Ectodermal cell (in vitro differentiated cells): ENCODE data around the gene PTPRC.

ENCODE experiments used
- H3K27ac ChIP-seq: 2 replicates; pipeline ENCODE4 v1.7.0; 2013; ENCODE audit warnings: mild to moderate bottlenecking, low read depth, low read length; ENCODE audit not compliant: insufficient read depth, poor library complexity, severe bottlenecking
- H3K27me3 ChIP-seq: 2 replicates; pipeline ENCODE4 v1.7.0; 2013; ENCODE audit warnings: mild to moderate bottlenecking, low read length; ENCODE audit not compliant: insufficient read depth, control insufficient read depth, poor library complexity, severe bottlenecking
- H3K36me3 ChIP-seq: one replicate; pipeline ENCODE4 v1.7.0; 2013; ENCODE audit warnings: low read length; ENCODE audit not compliant: control insufficient read depth, insufficient read depth
- H3K4me1 ChIP-seq: one replicate; pipeline ENCODE4 v1.7.0; 2013; ENCODE audit warnings: low read length; ENCODE audit not compliant: control insufficient read depth, insufficient read depth
- H3K4me3 ChIP-seq: 2 replicates; pipeline ENCODE4 v1.7.0; 2013; ENCODE audit warnings: low read depth, low read length, control low read depth; ENCODE audit not compliant: insufficient read depth
- H3K9me3 ChIP-seq: 2 replicates; pipeline ENCODE4 v1.7.0; 2013; ENCODE audit warnings: mild to moderate bottlenecking, low read length, moderate library complexity; ENCODE audit not compliant: control insufficient read depth
- WGBS, 2 experiments: methylation state at CpG; one replicate each; pipeline ENCODE4 v1.1.7; 2013; ENCODE audit warnings: missing lambda C conversion rate in 2 of 2; 5-methylcytosine and 5-hydroxymethylcytosine counted together

Gene PTPRC

GRCh38 chr1:198619375-198620140 is 19.3 kb upstream of the PTPRC start:
- Histone ChIP-seq H3K27me3 (no peaks in the 10 kb centered on the region), H3K36me3 (no peaks in the 10 kb centered on the region), H3K4me3 (no peak overlapping the region), H3K27ac (no peak overlapping the region), H3K9me3 (no peaks in the 10 kb centered on the region), H3K4me1 (no peaks in the 10 kb centered on the region)
- WGBS, 2 experiments = 91 to 93% methylated on average over 5 of the region's 5 CpGs

GRCh38 chr1:198620218-198620617 is 18.6 kb upstream of the PTPRC start:
- no peaks in the 10 kb centered on the region for H3K27me3 ChIP-seq
- H3K4me1 ChIP-seq = no peaks in the 10 kb centered on the region
- 90 to 93% methylated on average over 2 to 3 of the region's 3 CpGs for WGBS, 2 experiments

GRCh38 chr1:198620951-198621824 is 17.7 kb upstream of the PTPRC start:
- Histone ChIP-seq H3K27me3 (no peaks in the 10 kb centered on the region), H3K4me1 (no peaks in the 10 kb centered on the region), H3K27ac (no peak overlapping the region), H3K4me3 (no peak overlapping the region), H3K36me3 (no peaks in the 10 kb centered on the region), H3K9me3 (no peaks in the 10 kb centered on the region)
- 95 to 97% methylated on average over 10 of the region's 10 CpGs for WGBS, 2 experiments

More at GRCh38 chr1:198620218-198620617, 18.6 kb upstream of the PTPRC start:
- H3K27ac ChIP-seq = no peak overlapping the region
- H3K36me3 ChIP-seq = no peaks in the 10 kb centered on the region
- H3K9me3 ChIP-seq = no peaks in the 10 kb centered on the region
- no peak overlapping the region for H3K4me3 ChIP-seq

GRCh38 chr1:198622001-198622400 is 16.8 kb upstream of the PTPRC start:
- WGBS, 2 experiments = 71 to 100% methylated on average over 1 of the region's 1 CpG
- Histone ChIP-seq H3K9me3 (no peaks in the 10 kb centered on the region), H3K4me1 (no peaks in the 10 kb centered on the region), H3K4me3 (no peak overlapping the region), H3K36me3 (no peaks in the 10 kb centered on the region), H3K27ac (no peak overlapping the region), H3K27me3 (no peaks in the 10 kb centered on the region)

GRCh38 chr1:198623752-198624647 is 14.8 kb upstream of the PTPRC start:
- no peaks in the 10 kb centered on the region for H3K9me3 ChIP-seq
- no peak overlapping the region for H3K4me3 ChIP-seq
- no peaks in the 10 kb centered on the region for H3K4me1 ChIP-seq
- no peak overlapping the region for H3K27ac ChIP-seq
- H3K27me3 ChIP-seq = no peaks in the 10 kb centered on the region
- no peaks in the 10 kb centered on the region for H3K36me3 ChIP-seq
- 87 to 88% methylated on average over 2 to 3 of the region's 4 CpGs for WGBS, 2 experiments

- WGBS, 2 experiments = 86 to 100% methylated on average over 1 of the region's 1 CpG
- H3K4me1 ChIP-seq = no peaks in the 10 kb centered on the region
- no peak overlapping the region for H3K27ac ChIP-seq
- H3K4me3 ChIP-seq = no peak overlapping the region
- no peaks in the 10 kb centered on the region for H3K36me3 ChIP-seq
- H3K9me3 ChIP-seq = no peaks in the 10 kb centered on the region
- H3K27me3 ChIP-seq = no peaks in the 10 kb centered on the region
Observed at GRCh38 chr1:198624648-198624980, 14.2 kb upstream of the PTPRC start.

GRCh38 chr1:198627436-198628066 is 11.3 kb upstream of the PTPRC start:
- Histone ChIP-seq H3K4me1 (no peaks in the 10 kb centered on the region), H3K36me3 (no peaks in the 10 kb centered on the region), H3K27me3 (no peaks in the 10 kb centered on the region), H3K4me3 (no peak overlapping the region), H3K27ac (no peak overlapping the region), H3K9me3 (no peaks in the 10 kb centered on the region)
- 81 to 95% methylated on average over 3 of the region's 3 CpGs for WGBS, 2 experiments

GRCh38 chr1:198628067-198628455 is 10.8 kb upstream of the PTPRC start:
- Histone ChIP-seq H3K9me3 (no peaks in the 10 kb centered on the region), H3K4me1 (no peaks in the 10 kb centered on the region), H3K4me3 (no peak overlapping the region), H3K36me3 (no peaks in the 10 kb centered on the region), H3K27me3 (no peaks in the 10 kb centered on the region), H3K27ac (no peak overlapping the region)

GRCh38 chr1:198629610-198630009 is 9.2 kb upstream of the PTPRC start:
- Histone ChIP-seq H3K27ac (no peak overlapping the region), H3K9me3 (no peaks in the 10 kb centered on the region), H3K4me3 (no peak overlapping the region), H3K4me1 (no peaks in the 10 kb centered on the region), H3K36me3 (no peaks in the 10 kb centered on the region), H3K27me3 (no peaks in the 10 kb centered on the region)
